GM21526 (cell line): Measurements from ENCODE around the gene PITX1.

Experiments used
- ATAC-seq: cut with Tn5 transposase; IDR thresholded peaks from one replicate; pipeline ENCODE4 v1.9.1; 2021; ENCODE audit warnings: moderate library complexity; ENCODE audit not compliant: unreplicated experiment, low FRiP score

Gene PITX1

DNA sequence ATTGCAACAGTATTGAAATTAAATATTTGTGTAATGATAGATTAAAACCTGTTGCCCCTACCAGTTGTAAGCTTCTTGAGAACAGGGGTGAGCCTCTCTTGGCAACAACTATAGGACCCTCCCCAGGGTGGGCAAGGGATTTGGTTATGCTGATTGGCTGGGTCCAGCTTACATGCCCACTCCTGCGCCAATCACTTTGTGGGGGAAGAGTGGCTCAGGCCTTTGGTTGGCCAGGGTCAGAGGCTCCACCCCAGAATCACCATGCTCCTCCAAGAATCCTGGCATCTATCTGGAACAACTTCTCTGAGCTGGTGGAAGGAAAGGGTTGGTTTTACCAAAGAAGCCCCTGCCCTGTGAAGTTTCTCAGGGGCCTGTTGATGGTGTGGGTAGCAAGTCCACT is 8.6 kb upstream of the PITX1 start:
- no peak for ATAC-seq

DNA sequence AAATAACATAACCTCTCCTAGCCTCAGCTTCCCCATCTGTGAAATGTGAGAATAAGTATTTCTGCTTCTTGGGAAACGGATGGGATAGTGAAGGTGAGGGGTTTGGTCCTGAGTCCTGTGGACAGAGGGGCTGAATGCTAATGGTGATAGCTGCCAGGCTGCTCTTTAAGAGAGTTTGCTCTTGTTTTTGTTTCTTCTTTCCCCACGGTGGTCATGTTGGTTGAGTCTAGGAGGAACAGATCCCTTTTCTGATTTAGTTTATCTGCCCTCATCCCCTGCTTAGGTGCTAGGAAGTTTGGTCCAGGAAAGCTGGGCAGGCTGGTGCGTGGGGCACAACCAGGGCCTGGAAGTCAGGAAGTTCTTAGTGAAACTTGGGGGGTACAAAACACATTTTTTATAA is 7.7 kb upstream of the PITX1 start:
- no peak for ATAC-seq

DNA sequence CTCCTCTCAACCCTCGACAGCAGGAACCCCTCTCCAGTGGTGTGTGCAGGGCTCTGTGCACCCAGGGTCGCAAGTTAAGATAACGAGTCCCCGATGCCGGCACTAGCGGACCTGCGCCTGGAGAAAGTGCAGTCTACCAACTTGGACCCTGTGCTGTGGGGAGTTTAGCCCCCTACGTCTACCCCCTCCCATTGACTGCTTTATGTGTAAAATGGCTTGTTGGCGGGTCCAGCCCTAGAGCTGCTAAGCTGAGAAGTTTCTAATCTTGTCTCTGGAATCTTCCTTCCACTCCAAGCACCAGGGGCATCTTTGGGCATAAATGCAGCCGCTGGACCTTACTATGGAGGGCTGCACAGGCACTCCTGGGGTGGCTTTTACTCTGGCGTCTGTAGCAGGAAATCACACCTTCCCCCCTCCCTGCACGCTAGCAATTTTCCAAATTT is 7.1 kb upstream of the PITX1 start:
- no peak for ATAC-seq

DNA sequence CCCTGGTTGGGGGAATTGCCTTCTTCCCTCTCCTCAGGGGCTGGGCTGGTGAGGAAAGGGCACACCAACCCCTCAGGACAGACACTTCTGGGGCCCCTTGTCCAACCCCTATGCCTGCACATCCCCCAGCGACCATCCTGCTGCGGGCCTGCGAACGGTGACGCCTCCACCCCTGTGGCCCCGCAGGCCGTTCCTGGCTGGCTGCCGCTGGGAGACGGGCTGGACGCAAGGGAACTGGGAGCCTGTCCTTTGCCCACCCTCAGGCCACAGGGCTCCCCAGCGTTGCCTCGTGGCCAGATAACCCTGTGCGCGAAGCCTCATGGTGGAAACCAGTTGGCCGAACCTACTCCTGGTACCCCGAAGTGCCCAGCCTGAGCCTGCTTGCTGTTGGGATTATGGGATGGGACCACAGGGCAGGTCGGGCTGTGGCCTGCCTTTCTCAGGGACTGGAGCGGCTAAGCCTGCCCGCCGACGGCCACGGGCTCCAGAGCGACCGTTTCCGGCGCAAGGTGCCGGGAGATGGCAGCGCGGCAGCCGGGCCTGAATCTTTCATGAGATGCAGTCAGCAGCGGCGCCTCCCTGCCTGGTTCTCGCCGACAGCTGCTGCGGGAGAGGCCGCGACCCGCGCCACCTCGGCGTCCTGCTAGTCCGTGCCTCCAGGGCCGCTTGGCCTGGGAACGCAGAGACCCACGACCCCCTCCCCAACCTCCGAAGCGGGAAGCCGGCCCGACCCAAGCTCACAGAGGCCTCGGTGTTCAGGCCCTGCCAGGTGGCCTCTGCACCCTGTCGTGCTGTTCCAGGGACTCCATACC is 6.5 kb upstream of the PITX1 start:
- ATAC-seq, result no peak

DNA sequence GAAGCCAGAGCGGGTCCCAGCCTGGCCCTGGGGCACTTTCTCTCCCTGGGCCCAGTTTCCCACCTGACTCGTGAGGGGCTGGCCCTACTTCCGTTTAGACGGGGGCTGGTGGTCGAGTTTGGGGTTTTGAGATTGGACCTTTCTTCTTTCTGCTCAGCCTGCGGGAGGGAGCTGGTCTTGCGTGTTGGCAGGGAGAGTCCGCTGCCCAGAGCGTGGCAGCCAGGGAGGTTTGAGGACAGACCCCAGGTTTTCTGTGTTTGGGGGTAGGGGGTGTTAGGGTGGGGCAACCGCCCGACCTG is 6.0 kb upstream of the PITX1 start:
- no peak for ATAC-seq

DNA sequence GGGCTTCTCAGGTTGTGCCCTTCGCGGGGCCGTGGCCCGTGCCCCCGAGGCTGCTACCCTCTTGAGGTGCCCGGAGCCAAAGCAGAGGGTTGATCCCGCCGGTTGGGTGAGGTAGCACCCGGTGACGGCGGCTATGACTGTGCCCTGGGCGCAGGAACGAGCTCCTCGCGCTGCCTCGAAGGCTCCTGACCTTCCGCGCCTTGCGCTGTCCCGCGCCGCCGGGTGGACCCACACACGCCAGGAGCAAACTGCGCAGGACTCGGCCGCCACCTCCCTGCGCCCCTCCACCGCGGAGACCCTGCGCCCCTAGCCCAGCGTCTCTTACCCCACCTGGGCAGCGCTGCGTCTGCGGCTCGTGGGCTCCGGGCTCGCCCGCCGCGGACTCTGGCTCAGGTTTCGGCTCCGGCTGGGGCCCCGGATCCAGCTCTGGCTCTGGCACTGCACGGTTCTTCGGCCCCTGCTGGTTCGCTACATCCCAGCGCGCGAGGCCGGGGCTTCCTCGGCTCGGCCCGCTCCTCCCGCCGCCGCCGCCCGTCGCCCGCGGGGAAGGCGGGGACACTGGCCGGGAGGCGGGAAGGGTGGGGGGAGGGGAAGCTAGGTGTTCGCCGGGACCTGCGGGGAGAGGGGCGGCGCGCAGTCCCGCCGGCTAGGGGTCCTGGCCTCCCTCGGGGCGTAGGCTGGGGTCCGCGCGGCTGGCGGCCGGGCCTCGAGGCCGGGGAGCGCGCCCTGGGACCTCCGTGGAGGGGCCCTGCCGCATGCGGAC is 5.4 kb upstream of the PITX1 start:
- ATAC-seq, result no peak

DNA sequence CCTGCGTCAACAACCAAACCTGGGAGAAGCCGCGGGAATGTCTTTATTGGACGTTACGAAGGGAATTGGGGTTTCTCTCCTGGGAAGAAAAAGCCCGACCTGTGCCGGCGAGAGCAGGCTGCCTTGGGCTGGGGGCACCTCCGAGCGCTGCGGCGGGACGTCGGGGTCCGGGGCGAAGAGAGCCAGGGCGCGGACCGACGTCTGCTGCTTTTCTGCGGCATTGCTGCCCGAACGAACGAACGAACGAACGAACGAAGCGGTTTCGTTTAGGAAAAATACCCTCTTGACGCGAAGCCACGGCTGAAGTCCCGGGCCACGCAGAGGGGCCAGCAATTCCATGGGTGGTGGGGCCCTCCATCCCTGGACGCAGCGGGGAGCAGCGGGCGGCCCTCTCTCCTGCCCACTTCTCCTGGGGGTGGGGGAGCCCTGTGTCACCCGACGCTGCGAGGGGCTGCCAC is 4.8 kb upstream of the PITX1 start:
- ATAC-seq, result no peak

DNA sequence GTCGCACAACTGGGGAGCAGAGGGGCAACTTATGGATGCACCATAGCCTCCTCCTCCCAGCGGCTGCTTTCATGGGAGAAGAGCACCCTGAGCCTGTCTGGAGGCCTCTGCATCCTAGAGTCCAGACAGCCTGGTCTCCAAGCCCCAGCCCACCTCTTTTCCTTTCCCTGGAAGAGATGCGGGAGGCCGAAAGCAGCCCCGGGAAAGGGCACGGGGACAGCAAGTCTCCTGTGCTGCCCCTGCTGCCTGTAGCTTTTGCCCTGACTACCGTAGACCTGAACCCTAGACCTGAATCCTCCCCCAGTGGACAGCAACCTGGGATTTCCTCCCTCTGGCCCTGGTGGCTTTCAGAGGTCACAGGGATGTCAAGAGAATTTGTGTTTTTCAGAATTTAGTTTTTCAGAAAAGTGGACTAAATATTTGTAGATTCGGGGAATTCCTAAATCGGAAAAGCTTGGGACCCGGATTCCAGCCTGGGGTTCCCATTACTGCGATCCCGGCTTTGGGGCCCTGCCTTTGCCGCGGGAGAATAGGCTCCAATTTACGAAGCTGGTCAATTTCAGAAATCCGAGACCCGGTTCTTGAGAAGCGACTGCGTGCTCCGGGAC is 4.3 kb upstream of the PITX1 start:
- ATAC-seq, result no peak

DNA sequence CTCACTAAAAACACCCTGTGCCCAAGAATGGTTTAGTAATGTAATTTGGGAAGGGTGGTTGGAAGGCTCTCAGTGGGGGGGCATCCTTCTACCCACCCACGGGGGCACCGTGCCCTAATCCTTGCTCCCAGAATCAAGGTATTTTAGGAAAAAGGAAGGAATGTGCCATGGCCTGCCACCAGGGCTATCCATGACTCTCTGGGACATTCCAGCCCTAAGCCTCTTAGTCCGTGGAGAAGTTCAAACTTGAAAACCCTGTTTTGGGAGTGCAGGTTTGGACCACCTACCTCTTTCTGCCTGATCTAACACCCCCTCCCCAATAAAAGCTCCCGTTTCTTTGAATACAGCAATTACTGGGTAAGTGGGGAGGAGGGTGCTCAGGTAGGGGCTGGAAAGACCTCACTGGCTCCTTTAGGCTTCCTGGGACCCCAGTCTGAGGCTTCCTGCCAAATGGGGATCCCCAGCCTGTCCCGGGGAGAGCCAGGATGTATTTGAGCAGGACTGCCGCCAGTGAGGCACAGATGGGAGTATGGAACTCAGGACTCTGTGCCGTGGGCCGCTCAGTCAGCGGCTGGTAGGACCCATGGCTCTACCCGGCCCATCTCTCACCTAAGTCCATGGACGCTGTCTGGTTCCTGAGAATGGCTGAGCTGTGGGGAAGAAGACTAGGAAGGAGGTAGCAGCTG is 3.6 kb upstream of the PITX1 start:
- ATAC-seq, result no peak

DNA sequence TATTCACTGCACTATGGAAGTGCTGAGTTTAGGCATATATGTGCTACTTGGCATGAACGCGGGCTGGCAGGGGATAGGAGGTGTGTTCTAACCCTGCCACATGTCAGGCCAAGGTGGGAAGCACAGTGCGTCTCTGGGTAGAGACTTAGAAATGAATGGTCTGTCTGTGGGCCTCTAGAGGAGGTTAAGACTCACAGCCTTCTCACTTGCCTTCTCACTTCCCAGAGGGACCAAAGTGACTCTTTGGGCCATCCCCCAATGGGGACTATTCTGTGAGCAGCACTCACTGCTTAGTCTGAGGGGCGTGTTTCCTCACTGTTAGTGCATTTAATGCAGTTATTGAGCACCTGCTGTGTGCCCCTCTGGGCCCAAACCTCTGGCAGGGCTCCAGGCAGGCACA is 2.4 kb upstream of the PITX1 start:
- ATAC-seq, result no peak

DNA sequence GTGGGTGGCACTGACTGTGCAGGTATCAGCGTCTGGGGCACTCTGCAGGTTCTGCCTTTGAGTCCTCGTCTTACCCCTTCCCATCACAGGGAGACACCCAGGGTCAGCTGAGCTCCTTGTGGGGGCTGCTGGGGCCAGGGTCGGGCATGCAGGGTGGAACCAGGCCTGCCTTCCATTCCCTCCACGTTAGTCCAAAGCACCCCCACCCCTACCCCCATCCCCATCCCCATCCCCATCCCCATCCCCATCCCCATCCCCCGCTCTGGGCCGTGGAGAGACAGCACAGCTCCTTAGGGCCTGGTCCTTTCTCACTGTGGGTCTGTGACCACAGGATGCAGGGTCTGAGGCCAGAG is 1.6 kb upstream of the PITX1 start:
- ATAC-seq, result no peak

DNA sequence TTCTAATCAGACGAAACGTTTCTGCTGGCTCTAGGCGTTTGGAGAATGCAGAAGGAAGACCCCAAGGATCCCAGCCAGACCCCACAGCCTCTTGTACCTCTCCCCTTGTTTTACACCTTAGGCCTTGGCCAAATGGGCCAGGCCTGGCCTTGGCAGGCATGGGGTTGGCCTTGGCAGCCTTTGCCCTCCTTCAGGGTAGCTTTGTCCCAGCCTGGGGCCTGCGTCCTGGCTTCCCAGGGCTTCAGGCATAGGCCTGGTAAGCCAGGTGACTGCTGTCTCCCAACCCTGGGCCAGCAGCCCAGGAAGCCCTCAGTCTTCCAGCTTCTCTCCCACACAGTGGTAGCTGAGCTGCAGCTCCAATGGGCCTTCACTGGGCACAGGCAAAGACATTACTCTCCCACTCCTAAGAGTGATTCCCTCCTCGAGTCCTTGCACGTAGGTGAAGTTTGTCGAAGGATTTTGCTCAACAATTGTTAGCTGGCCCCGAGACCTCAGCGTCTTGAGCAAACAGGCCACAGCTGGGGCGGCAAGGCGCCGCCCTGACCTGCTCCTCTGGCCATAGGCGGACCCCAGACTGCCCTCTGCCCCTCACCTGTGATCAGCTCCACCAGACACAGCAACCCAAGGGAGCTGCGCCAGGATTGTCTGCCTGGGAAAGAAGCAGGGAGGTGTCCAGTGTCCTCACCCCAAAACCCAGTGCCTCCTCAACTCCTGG is 1.1 kb upstream of the PITX1 start:
- no peak for ATAC-seq

DNA sequence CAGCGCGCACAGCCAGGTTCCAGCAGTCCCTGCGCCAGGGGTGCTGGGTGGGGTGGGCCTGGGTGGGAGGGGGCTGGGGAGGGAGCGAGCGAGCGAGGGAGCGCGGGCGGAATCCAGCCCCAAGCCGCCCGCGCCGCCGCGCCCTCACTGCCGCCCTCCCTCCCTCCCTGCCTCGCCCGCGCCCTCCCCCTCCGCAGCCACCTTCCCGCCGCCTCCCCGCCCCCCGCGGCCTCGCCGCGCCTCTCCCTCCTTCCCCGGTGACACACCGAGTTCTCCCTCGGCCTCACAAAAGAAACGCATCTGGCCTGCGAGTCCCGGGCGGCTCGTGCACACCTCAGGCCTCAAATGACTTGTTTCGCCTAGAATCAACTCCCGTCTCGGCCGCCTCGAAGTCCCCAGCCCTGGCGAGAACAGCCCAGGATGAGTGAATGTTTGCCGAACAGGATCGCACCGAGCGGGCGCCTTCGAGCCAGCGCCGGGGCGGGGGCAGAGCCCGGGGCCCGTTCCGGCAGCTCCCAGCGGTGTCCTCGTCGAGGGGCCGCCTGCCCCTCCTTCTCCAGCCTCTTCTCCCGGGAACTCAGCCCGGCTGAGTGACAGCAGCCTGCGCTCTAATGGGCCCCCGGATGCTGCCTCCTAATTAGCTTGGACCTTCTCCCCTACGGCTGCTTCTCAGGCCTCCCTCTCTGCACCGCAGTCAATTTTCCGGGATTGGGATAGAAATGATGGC is 371 bp upstream of the PITX1 start:
- no peak for ATAC-seq

DNA sequence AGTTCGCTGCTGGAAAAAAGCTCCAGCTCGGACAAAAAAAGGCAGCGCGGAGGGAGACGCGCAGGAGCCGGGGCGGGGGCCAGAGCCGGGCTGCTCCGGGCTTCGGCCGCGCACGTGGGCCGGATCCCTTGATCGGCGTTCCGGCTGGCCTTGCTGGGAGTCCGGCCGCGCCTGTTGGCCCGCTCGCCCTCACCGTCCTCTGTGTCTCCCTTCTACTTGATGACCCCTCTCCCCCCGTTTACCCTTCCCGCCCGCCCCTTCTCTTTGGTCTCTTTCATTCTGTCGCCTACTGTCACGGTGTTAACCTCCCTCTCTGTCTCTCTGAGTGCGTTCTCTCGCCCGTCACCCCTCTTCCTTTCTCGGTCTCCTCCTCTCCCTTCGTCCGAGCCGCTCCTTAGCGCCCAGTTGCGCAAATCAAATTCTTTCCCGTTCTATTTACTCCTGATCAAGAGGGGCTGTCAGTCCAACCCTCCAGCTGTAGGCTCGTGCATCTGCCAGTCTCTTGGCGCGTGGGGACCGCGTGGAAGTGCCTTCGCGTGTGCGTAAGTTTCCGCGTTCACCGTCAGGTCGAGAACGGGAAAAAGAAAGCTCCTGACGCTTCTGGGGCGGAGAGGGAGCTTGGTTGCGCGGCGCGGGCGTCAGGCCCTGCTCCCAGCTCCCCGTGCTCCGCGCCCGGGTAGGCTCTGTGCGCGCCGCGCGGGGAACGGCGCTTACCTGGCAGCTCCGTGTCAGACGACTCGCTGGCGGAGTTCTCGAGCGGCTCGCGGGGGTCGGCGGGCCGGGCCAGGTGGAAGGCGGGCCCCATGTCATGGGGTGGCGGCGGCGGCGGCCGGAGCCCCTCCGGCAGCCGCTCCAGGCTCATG is 798 bp downstream of the PITX1 start:
- ATAC-seq, result no peak

DNA sequence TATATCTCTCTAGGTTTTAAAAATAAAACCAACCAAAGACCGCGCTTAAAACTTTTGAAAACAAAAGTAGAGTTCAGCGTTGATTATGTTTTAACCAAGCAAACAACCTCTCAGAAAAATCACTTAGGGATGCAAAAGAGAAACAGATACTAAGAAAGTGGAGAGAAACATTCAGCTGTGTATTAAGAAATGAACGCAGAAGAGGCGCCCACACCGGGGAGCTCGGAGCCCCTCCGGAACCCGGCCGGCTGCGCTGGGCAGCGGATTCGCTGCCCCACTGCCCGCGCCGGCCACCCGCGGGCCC is 1.4 kb downstream of the PITX1 start:
- no peak for ATAC-seq

DNA sequence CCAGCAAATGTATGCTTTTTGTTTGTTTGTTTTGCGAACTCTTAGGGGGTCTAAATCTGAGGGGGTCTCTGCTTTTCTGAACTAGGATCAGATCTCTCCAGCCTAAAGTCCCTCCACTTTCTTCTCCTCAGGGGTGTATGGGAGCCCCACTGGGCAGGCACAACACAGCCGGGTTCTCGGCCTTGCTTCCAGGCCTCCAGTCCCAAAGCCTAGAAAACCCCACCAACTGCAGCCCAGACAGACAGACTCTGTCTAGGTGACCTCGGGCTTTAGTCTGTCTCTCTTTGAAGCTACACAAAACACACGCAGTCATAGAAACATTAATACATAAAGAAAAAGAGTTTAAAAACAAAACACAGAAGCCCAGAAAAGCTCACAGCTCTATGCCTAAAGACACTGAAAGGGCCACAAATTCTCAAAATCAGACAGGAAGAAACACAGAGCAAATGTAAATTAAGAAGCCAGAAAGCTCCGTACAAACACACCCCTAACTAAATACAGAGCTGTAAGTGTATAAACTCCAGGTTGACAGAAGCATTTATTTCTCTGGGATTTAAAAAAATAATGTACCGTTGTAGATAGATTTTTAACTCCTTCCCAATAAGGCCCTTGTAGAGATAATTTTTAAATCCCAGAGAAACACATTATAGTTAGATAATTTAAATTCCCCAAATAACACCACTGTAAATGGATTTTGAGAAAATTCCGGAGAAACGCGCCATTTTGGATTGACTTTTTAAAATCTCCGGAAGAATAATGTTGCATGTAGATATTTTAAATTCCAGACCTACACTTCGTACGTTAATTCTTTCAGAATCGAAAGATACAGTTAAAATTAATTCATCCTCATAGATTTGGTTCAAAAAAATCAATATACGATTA is 2.0 kb downstream of the PITX1 start:
- no peak for ATAC-seq

DNA sequence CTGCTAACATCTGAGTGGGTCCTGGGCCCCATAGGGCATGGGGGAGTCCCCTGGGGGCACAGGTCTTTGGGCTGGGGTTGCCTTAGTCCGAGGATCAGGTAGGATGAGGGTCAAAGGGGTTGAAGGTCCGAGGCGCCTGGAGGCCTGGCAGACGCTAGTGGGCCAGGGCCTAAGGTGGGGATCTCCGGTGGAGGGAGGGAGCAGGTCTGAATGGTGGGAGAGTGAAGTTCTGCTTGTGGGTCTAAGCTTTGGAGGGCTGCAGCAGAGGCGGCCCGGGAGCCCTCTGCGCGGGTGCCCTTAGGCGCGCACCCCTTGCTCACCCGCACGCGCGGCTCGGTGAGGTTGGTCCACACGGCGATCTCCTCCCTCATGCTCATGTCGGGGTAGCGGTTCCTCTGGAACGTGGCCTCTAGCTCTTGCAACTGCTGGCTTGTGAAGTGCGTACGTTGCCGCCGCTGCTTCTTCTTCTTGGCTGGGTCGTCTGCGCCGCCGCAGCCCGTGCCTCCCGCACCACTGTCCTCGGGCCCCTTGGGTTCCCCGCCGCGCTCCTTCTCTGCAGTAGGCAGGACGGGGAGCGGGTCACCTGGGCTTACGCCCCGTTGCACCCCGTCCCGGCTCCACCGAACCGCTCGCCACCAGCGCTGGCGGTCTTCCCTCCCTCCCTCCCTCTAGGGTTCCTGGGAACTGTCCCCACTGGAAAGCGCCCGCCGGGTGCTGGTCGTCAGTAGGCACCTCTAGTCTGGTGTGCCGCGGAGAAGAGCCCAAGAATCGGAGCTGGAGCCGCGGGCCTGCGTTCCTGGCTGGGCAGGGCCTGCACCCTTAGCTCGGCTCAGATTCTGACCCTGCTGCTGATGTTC is 2.8 kb downstream of the PITX1 start:
- no peak for ATAC-seq
